ENCODE measurements around the gene NARF. TPM values are rescaled to one million over a fixed set of nuclear protein-coding genes. Genes with fewer than 3 reads are reported as not detected.
A peak's percentile ranks its signal among the peaks of the same experiment; 100 is the strongest.
"Not testable (repeated sequence)": the region's sequence is repeated elsewhere in the genome, so short reads cannot be mapped to it uniquely, and the experiment has no call there.

The NARF gene
- total RNA-seq, 4 donors from 2014 or later: 33.2 to 47.5 (median 40.2) TPM

GRCh38 chr17:82457073-82457928 lies 1.2 kb upstream of the NARF start:
- no peak for DNase-seq
- TF ChIP-seq POLR2A (IDR thresholded peaks at IDR 0.05) (no peak), CTCF (IDR thresholded peaks at IDR 0.05) (no peak)
- Histone ChIP-seq H3K36me3 (peaks cover 6 to 25% (median 6%) of the 10 kb centered on the region in 3 donors), H3K27ac (peak overlapping the region; percentile 96 to 100 (median 100)), H3K4me3 (peak overlapping the region in 3 of 4 donors; percentile 66 to 97 (median 73)), H3K27me3 (no peaks in the 10 kb centered on the region), H3K4me1 (peaks cover 5 to 50% (median 14%) of the 10 kb centered on the region in 3 donors), H3K9me3 (no peaks in the 10 kb centered on the region)
- 61 to 72% methylated on average over 10 of the region's 10 CpGs for WGBS, 2 donors
- intact Hi-C loops (cut with DNase I): no loop called here

- Histone ChIP-seq H3K27ac (peak overlapping the region; percentile 96 to 100 (median 100)), H3K4me3 (peak overlapping the region; percentile 66 to 98 (median 85)), H3K36me3 (peaks cover 6 to 31% (median 6%) of the 10 kb centered on the region in 3 donors), H3K27me3 (no peaks in the 10 kb centered on the region), H3K4me1 (peaks cover 5 to 54% (median 14%) of the 10 kb centered on the region in 3 donors), H3K9me3 (no peaks in the 10 kb centered on the region)
- intact Hi-C loops (cut with DNase I): no loop called here
- DNase-seq: no peak
- TF ChIP-seq POLR2A (IDR thresholded peaks at IDR 0.05): no peak
- TF ChIP-seq CTCF (IDR thresholded peaks at IDR 0.05): no peak
- WGBS, 2 donors: 0 to 1% methylated on average over 6 to 8 of the region's 8 CpGs
Measured at GRCh38 chr17:82457929-82458178, 687 bp upstream of the NARF start.

GRCh38 chr17:82458885-82459424 lies 414 bp downstream of the NARF start:
- WGBS, 2 donors: 0 to 2% methylated on average over 4 to 13 of the region's 62 CpGs
- TF ChIP-seq CTCF (IDR thresholded peaks at IDR 0.05): no peak
- TF ChIP-seq POLR2A (IDR thresholded peaks at IDR 0.05): no peak
- Histone ChIP-seq H3K4me3 (peak overlapping the region; percentile 66 to 98 (median 85)), H3K36me3 (peaks cover 6 to 42% (median 6%) of the 10 kb centered on the region in 3 donors), H3K27me3 (no peaks in the 10 kb centered on the region), H3K4me1 (peaks cover 5 to 65% (median 14%) of the 10 kb centered on the region in 3 donors), H3K27ac (peak overlapping the region; percentile 96 to 100 (median 100)), H3K9me3 (no peaks in the 10 kb centered on the region)
- intact Hi-C loops (cut with DNase I): no loop called here
- no peak for DNase-seq

- intact Hi-C loops (cut with DNase I); H3K4me3 ChIP-seq: not testable (repeated sequence)
- H3K4me1 ChIP-seq: peaks cover 5 to 68% (median 14%) of the 10 kb centered on the region in 3 donors
Measured at GRCh38 chr17:82459936-82460335, 1.4 kb downstream of the NARF start.

GRCh38 chr17:82461827-82462524 lies 3.4 kb downstream of the NARF start:
- Histone ChIP-seq H3K4me3 (no peak overlapping the region), H3K4me1 (peaks cover 5 to 61% (median 13%) of the 10 kb centered on the region in 3 donors), H3K27me3 (no peaks in the 10 kb centered on the region), H3K9me3 (no peaks in the 10 kb centered on the region), H3K27ac (no peak overlapping the region), H3K36me3 (peaks cover 12 to 72% (median 14%) of the 10 kb centered on the region in 3 donors)
- WGBS, 2 donors: 60 to 82% methylated on average over 8 to 10 of the region's 10 CpGs
- intact Hi-C loops (cut with DNase I): no loop called here
- DNase-seq: no peak
- TF ChIP-seq POLR2A (IDR thresholded peaks at IDR 0.05): no peak
- no peak for TF ChIP-seq CTCF (IDR thresholded peaks at IDR 0.05)

More at GRCh38 chr17:82459936-82460335, 1.4 kb downstream of the NARF start:
- H3K27me3 ChIP-seq, DNase-seq, H3K9me3 ChIP-seq, H3K27ac ChIP-seq: not testable (repeated sequence)
- 92% methylated on average over 9 of the region's 9 CpGs for WGBS, 2 donors
- H3K36me3 ChIP-seq: peaks cover 6 to 51% (median 14%) of the 10 kb centered on the region in 3 donors

Measured in esophagus squamous epithelium (tissue), 5 donors.